Thyroid gland (tissue), 4 donors: Measurements from ENCODE around the gene ABCA3.

ENCODE experiments used
- CTCF ChIP-seq, 6 experiments: fragments of 200-600 bp in 3 of 6; fragments of 450-650 bp in 3 of 6; sonication (generic) in 3 of 6; IDR thresholded peaks; one replicate each; pipeline ENCODE4 v1.5.1; 2016 to 2019; ENCODE audit warnings: antibody characterized with exemption in 6 of 6, mild to moderate bottlenecking in 2 of 6, inconsistent platforms in 1 of 6, moderate library complexity in 1 of 6
- POLR2A ChIP-seq, 2 donors: fragments of 450-650 bp; IDR thresholded peaks; one replicate each; pipeline ENCODE4 v1.6.1; 2017; ENCODE audit warnings: antibody characterized with exemption in 2 of 2, mild to moderate bottlenecking in 2 of 2, moderate library complexity in 1 of 2

GRCh38 chr16:2287916-2288547, 52.5 kb downstream of the ABCA3 start:
- TF ChIP-seq CTCF (IDR thresholded peaks at IDR 0.05): no peak
- TF ChIP-seq POLR2A (IDR thresholded peaks at IDR 0.05): no peak
